HepG2 (cell line): ENCODE measurements around the gene PRM3. TPM values are rescaled to one million over a fixed set of nuclear protein-coding genes. Genes with fewer than 3 reads are reported as not detected.

Experiments used
- ARID4A ChIP-seq: sonication (generic); formaldehyde crosslinking; IDR thresholded peaks from 2 replicates; pipeline ENCODE4 v1.5.0; 2020; ENCODE audit warnings: mild to moderate bottlenecking, missing genetic modification reagents, borderline replicate concordance
- BATF2 ChIP-seq: sonication (generic); formaldehyde crosslinking; IDR thresholded peaks from 2 replicates; pipeline ENCODE4 v1.8.0; 2022; ENCODE audit warnings: mild to moderate bottlenecking, missing genetic modification reagents, moderate library complexity
- FOXA3 ChIP-seq: IDR thresholded peaks from 2 replicates; pipeline ENCODE4 v1.6.1; 2016; ENCODE audit warnings: missing genetic modification reagents, missing compliant biosample characterization
- HOXA3 ChIP-seq: sonication (generic); formaldehyde crosslinking; IDR thresholded peaks from 2 replicates; pipeline ENCODE4 v1.5.0; 2020; ENCODE audit warnings: missing genetic modification reagents
- MED1 ChIP-seq: sonication (generic); formaldehyde crosslinking; IDR thresholded peaks from 2 replicates; pipeline ENCODE4 v1.4.0; 2020; ENCODE audit warnings: missing genetic modification reagents
- PAXIP1 ChIP-seq: sonication (generic); formaldehyde crosslinking; conservative IDR thresholded peaks from 2 replicates; pipeline ENCODE4 v1.4.0; 2020; ENCODE audit warnings: mild to moderate bottlenecking, missing genetic modification reagents, moderate library complexity
- RARA ChIP-seq: IDR thresholded peaks from 2 replicates; pipeline ENCODE4 v1.6.1; 2016; ENCODE audit warnings: missing genetic modification reagents, missing compliant biosample characterization
- SPEN ChIP-seq: sonication (generic); formaldehyde crosslinking; IDR thresholded peaks from 2 replicates; pipeline ENCODE4 v1.5.1; 2020; ENCODE audit warnings: low read depth, mild to moderate bottlenecking, missing genetic modification reagents
- ZFP37 ChIP-seq: sonication (generic); formaldehyde crosslinking; IDR thresholded peaks from 2 replicates; pipeline ENCODE4 v1.4.0; 2020; ENCODE audit warnings: missing genetic modification reagents, borderline replicate concordance
- ZNF160 ChIP-seq: sonication (generic); formaldehyde crosslinking; IDR thresholded peaks from 2 replicates; pipeline ENCODE4 v1.8.0; 2022; ENCODE audit warnings: mild to moderate bottlenecking, inconsistent platforms, missing genetic modification reagents
- ZNF253 ChIP-seq: sonication (generic); formaldehyde crosslinking; IDR thresholded peaks from 2 replicates; pipeline ENCODE4 v1.8.0; 2022; ENCODE audit warnings: mild to moderate bottlenecking, missing genetic modification reagents, borderline replicate concordance
- ZNF572 ChIP-seq: sonication (generic); formaldehyde crosslinking; IDR thresholded peaks from 2 replicates; pipeline ENCODE4 v1.5.1; 2020; ENCODE audit warnings: mild to moderate bottlenecking, missing genetic modification reagents
- polyA plus RNA-seq, 8 experiments: library from polyadenylated mRNA; depleted of rRNA in 3 of 8; stranded (reverse) in 7 of 8; unstranded in 1 of 8; fragments of >200 nt; fragmentation: Illumina TruSeq in 4 of 8; extraction: Trizol in 4 of 8; gene quantifications; 2 replicates each; pipeline versions ENCODE4 v1.2.1 to v1.2.3, GENCODE V29; 2011 to 2016; ENCODE audit warnings: low read depth in 4 of 8, missing spikeins in 1 of 8, mixed read lengths in 1 of 8; ENCODE audit not compliant: insufficient read depth in 1 of 8
- total RNA-seq, 5 experiments: library from RNA; depleted of rRNA; stranded (reverse); fragments of >200 nt; fragmentation: Illumina TruSeq; extraction: Trizol; gene quantifications; 2 replicates each; pipeline ENCODE4 v1.2.3, GENCODE V29; 2016; ENCODE audit warnings: low read depth in 1 of 5
- TF ChIP-seq, protein P1 (sequence below): sonication (generic); formaldehyde crosslinking; IDR thresholded peaks from 2 replicates; pipeline ENCODE4 v1.4.0; 2020; ENCODE audit warnings: missing genetic modification reagents
- TF ChIP-seq, protein P2 (sequence below): sonication (generic); formaldehyde crosslinking; IDR thresholded peaks from 2 replicates; pipeline ENCODE4 v1.4.0; 2020; ENCODE audit warnings: missing genetic modification reagents

The PRM3 gene
- total and polyA plus RNA-seq, 2 of the 13 experiments (the other 11 are each of a cell fraction or from before 2014, with no cell fraction given): not detected

- TF ChIP-seq, protein P1, sequence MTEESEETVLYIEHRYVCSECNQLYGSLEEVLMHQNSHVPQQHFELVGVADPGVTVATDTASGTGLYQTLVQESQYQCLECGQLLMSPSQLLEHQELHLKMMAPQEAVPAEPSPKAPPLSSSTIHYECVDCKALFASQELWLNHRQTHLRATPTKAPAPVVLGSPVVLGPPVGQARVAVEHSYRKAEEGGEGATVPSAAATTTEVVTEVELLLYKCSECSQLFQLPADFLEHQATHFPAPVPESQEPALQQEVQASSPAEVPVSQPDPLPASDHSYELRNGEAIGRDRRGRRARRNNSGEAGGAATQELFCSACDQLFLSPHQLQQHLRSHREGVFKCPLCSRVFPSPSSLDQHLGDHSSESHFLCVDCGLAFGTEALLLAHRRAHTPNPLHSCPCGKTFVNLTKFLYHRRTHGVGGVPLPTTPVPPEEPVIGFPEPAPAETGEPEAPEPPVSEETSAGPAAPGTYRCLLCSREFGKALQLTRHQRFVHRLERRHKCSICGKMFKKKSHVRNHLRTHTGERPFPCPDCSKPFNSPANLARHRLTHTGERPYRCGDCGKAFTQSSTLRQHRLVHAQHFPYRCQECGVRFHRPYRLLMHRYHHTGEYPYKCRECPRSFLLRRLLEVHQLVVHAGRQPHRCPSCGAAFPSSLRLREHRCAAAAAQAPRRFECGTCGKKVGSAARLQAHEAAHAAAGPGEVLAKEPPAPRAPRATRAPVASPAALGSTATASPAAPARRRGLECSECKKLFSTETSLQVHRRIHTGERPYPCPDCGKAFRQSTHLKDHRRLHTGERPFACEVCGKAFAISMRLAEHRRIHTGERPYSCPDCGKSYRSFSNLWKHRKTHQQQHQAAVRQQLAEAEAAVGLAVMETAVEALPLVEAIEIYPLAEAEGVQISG (CRISPR knock-in tag): peak; percentile 10; the same call in 1 of the 2 replicates
- no peak for TF ChIP-seq SPEN (CRISPR knock-in tag)
- TF ChIP-seq, protein P2, sequence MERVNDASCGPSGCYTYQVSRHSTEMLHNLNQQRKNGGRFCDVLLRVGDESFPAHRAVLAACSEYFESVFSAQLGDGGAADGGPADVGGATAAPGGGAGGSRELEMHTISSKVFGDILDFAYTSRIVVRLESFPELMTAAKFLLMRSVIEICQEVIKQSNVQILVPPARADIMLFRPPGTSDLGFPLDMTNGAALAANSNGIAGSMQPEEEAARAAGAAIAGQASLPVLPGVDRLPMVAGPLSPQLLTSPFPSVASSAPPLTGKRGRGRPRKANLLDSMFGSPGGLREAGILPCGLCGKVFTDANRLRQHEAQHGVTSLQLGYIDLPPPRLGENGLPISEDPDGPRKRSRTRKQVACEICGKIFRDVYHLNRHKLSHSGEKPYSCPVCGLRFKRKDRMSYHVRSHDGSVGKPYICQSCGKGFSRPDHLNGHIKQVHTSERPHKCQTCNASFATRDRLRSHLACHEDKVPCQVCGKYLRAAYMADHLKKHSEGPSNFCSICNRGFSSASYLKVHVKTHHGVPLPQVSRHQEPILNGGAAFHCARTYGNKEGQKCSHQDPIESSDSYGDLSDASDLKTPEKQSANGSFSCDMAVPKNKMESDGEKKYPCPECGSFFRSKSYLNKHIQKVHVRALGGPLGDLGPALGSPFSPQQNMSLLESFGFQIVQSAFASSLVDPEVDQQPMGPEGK (CRISPR knock-in tag): peak; percentile 99
- TF ChIP-seq PAXIP1 (CRISPR knock-in tag): 0 out of 2 replicates have a peak, but pooled peaks have one; percentile 22
- TF ChIP-seq MED1 (CRISPR knock-in tag): peak; percentile 26; the same call in 1 of the 2 replicates
- TF ChIP-seq RARA: peak; percentile 19; the same call in 1 of the 2 replicates
- TF ChIP-seq ZNF253 (CRISPR knock-in tag): no peak
- TF ChIP-seq ARID4A (CRISPR knock-in tag): peak; percentile 6; the same call in 1 of the 2 replicates
- TF ChIP-seq ZNF572 (CRISPR knock-in tag): 0 out of 2 replicates have a peak, but pooled peaks have one; percentile 43
- TF ChIP-seq FOXA3 (CRISPR knock-in tag): peak; percentile 24; the same call in 1 of the 2 replicates
- TF ChIP-seq ZNF160 (CRISPR knock-in tag): 0 out of 2 replicates have a peak, but pooled peaks have one; percentile 31
- TF ChIP-seq BATF2 (CRISPR knock-in tag): no peak
- 0 out of 2 replicates have a peak, but pooled peaks have one; percentile 71 for TF ChIP-seq ZFP37 (CRISPR knock-in tag)
- 0 out of 2 replicates have a peak, but pooled peaks have one; percentile 45 for TF ChIP-seq HOXA3
These were observed 26.6 kb upstream of the PRM3 start (continued) for GRCh38 chr16:11299865-11300559.
